ENCODE measurements around the gene MSI2.

Gene MSI2

GRCh38 chr17:57556320-57556719, 300.0 kb downstream of the MSI2 start:
- H3K4me3 ChIP-seq (ENCODE audit: low read depth, low read length), result no peak overlapping the region
- no peak for DNase-seq
- H3K4me1 ChIP-seq, result peaks cover 48% of the 10 kb centered on the region
- no peak for TF ChIP-seq CTCF (IDR thresholded peaks at IDR 0.05; ENCODE audit: low read depth, low read length)
- H3K27me3 ChIP-seq, result no peaks in the 10 kb centered on the region
- H3K36me3 ChIP-seq, result peaks cover 2% of the 10 kb centered on the region; the same call in 1 of the 2 replicates
- no peaks in the 10 kb centered on the region for H3K9me3 ChIP-seq

GRCh38 chr17:57556977-57557376, 300.7 kb downstream of the MSI2 start:
- no peak for DNase-seq
- no peak overlapping the region for H3K4me3 ChIP-seq (ENCODE audit: low read depth, low read length)
- peaks cover 45% of the 10 kb centered on the region for H3K4me1 ChIP-seq

GRCh38 chr17:57557416-57557815, 301.1 kb downstream of the MSI2 start:
- H3K4me1 ChIP-seq, result peaks cover 49% of the 10 kb centered on the region
- peaks cover 2% of the 10 kb centered on the region; the same call in 1 of the 2 replicates for H3K36me3 ChIP-seq
- no peaks in the 10 kb centered on the region for H3K9me3 ChIP-seq
- no peak for TF ChIP-seq CTCF (IDR thresholded peaks at IDR 0.05; ENCODE audit: low read depth, low read length)
- no peaks in the 10 kb centered on the region for H3K27me3 ChIP-seq
- DNase-seq, result no peak
- H3K4me3 ChIP-seq (ENCODE audit: low read depth, low read length), result no peak overlapping the region

More at GRCh38 chr17:57556977-57557376, 300.7 kb downstream of the MSI2 start:
- H3K9me3 ChIP-seq, result no peaks in the 10 kb centered on the region
- H3K27me3 ChIP-seq, result no peaks in the 10 kb centered on the region
- H3K36me3 ChIP-seq, result peaks cover 2% of the 10 kb centered on the region; the same call in 1 of the 2 replicates
- no peak for TF ChIP-seq CTCF (IDR thresholded peaks at IDR 0.05; ENCODE audit: low read depth, low read length)

GRCh38 chr17:57557834-57558681, 301.7 kb downstream of the MSI2 start:
- H3K36me3 ChIP-seq, result peaks cover 2% of the 10 kb centered on the region; the same call in 1 of the 2 replicates
- TF ChIP-seq CTCF (IDR thresholded peaks at IDR 0.05; ENCODE audit: low read depth, low read length), result no peak
- H3K4me1 ChIP-seq, result peaks cover 43% of the 10 kb centered on the region
- no peak overlapping the region for H3K4me3 ChIP-seq (ENCODE audit: low read depth, low read length)
- no peaks in the 10 kb centered on the region for H3K27me3 ChIP-seq
- no peak for DNase-seq
- H3K9me3 ChIP-seq, result no peaks in the 10 kb centered on the region

- TF ChIP-seq CTCF (IDR thresholded peaks at IDR 0.05; ENCODE audit: low read depth, low read length), result no peak
- Histone ChIP-seq H3K36me3 (peaks cover 2% of the 10 kb centered on the region; the same call in 1 of the 2 replicates), H3K9me3 (no peaks in the 10 kb centered on the region), H3K4me3 (ENCODE audit: low read depth, low read length) (no peak overlapping the region), H3K4me1 (peaks cover 43% of the 10 kb centered on the region), H3K27me3 (no peaks in the 10 kb centered on the region)
- DNase-seq, result no peak
These were observed 302.9 kb downstream of the MSI2 start for GRCh38 chr17:57559226-57559625.
